ENCODE data around the gene PTGES2.

- TF ChIP-seq CTCF (conservative IDR thresholded peaks at IDR 0.05) (no peak), ZFX (IDR thresholded peaks at IDR 0.05) (no peak)
Measured at GRCh38 chr9:128098297-128099230, 29.0 kb downstream of the PTGES2 start.
